ENCODE data around the gene RAB31.

DNA sequence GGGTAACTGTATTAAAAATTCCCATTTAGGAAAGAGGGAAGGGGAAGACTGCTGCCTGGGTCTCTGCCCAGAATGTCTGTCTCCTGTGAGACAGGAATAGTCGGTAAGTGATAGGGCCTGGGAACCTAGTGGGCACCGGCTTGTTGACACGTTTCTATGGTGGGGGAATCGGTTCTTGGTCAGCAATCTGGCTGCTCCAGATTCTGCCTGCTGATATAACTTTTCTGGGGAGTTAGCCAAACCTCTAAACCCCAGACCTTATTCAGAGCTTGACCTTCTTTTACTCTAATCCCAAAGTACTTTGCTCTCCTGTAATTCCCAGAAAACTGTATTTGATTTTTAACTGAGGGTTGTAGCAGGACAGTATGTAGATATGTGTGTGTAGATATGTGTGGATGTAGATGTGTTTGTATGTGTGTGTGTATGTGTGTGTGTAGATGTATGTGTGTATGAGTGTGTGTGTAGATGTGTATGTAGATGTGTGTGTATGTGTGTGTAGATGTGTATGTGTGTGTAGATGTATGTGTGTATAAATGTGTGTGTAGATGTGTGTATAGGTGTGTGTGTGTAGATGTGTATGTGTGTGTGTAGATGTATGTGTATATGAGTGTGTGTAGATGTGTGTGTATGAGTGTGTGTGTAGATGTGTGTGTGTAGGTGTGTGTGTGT, 115.8 kb downstream of the RAB31 start:
- TF ChIP-seq CTCF (IDR thresholded peaks at IDR 0.05): no peak
- no peak for TF ChIP-seq POLR2A (IDR thresholded peaks at IDR 0.05)
